Activated naive CD4-positive, alpha-beta T cell treated with anti-CD3 and anti-CD28 coated beads, Interleukin-2, amount 50 U/mL, for 24 hours (primary cell): ENCODE measurements around the gene LINGO1.

Experiments used
- H3K27ac Mint-ChIP-seq: one replicate; pipeline ENCODE4 v1.8.0; 2021; ENCODE audit warnings: mild to moderate bottlenecking, mixed read lengths
- H3K27me3 Mint-ChIP-seq: one replicate; pipeline ENCODE4 v1.8.0; 2021; ENCODE audit warnings: mixed read lengths
- H3K36me3 Mint-ChIP-seq: one replicate; pipeline ENCODE4 v1.8.0; 2021; ENCODE audit warnings: mixed read lengths
- H3K4me1 Mint-ChIP-seq: one replicate; pipeline ENCODE4 v1.8.0; 2021; ENCODE audit warnings: mixed read lengths
- H3K4me3 Mint-ChIP-seq: one replicate; pipeline ENCODE4 v1.8.0; 2021; ENCODE audit warnings: mild to moderate bottlenecking, mixed read lengths
- H3K9me3 Mint-ChIP-seq: one replicate; pipeline ENCODE4 v1.8.0; 2021; ENCODE audit warnings: mixed read lengths

Gene LINGO1

GRCh38 chr15:77629070-77630030 lies 3.4 kb downstream of the LINGO1 start:
- H3K27me3 Mint-ChIP-seq, result peaks cover 12% of the 10 kb centered on the region
- no peak overlapping the region for H3K4me3 Mint-ChIP-seq
- peaks cover 9% of the 10 kb centered on the region for H3K4me1 Mint-ChIP-seq
- H3K36me3 Mint-ChIP-seq, result no peaks in the 10 kb centered on the region
- no peak overlapping the region for H3K27ac Mint-ChIP-seq
- H3K9me3 Mint-ChIP-seq, result no peaks in the 10 kb centered on the region

GRCh38 chr15:77628010-77628409 lies 4.7 kb downstream of the LINGO1 start:
- Mint-ChIP-seq H3K27me3 (peaks cover 3% of the 10 kb centered on the region), H3K9me3 (no peaks in the 10 kb centered on the region), H3K36me3 (no peaks in the 10 kb centered on the region), H3K27ac (no peak overlapping the region), H3K4me3 (no peak overlapping the region), H3K4me1 (no peaks in the 10 kb centered on the region)

DNA sequence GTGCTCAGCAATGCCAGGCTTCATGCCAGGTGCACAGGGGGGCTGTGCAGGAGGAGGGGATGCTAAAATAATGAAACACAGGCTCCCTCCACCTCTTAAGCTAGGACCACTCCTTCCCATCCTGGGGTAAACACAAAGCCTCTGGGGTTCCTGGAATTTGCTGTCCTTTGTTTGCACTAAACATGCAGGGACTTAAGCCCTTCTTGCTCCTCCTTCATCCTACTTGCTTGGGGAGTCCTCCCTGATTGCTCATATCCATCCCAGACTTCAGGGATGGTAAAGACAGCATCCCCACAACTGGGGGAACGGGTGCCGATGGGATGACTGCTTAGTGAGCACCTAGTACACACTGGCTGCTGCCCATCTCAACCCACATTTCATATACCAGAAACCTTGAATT lies 5.1 kb downstream of the LINGO1 start:
- H3K4me1 Mint-ChIP-seq, result no peaks in the 10 kb centered on the region
- no peaks in the 10 kb centered on the region for H3K36me3 Mint-ChIP-seq
- peaks cover 3% of the 10 kb centered on the region for H3K27me3 Mint-ChIP-seq
- H3K27ac Mint-ChIP-seq, result no peak overlapping the region
- no peak overlapping the region for H3K4me3 Mint-ChIP-seq
- H3K9me3 Mint-ChIP-seq, result no peaks in the 10 kb centered on the region

DNA sequence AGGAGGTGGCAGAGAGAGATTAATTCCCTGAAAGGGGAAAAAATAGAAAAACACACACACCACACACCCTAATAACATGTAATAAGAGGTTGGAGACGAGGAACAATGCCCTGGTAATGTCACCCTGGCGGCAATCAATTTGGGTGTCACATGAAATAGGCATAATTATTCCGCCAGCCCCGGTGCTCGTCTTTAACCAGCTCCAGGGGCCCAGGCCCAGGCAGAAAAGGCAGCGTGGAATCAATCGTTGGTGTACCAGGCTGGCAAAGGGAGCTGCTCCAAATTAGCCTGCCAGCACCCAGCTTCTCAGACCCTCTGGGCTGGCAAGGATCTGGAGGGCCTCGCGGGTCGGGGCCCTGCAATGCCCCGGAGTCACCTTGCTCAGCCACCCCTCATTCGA lies 5.6 kb downstream of the LINGO1 start:
- Mint-ChIP-seq H3K27ac (no peak overlapping the region), H3K4me1 (no peaks in the 10 kb centered on the region), H3K27me3 (peaks cover 3% of the 10 kb centered on the region), H3K4me3 (no peak overlapping the region), H3K9me3 (no peaks in the 10 kb centered on the region), H3K36me3 (no peaks in the 10 kb centered on the region)

- Mint-ChIP-seq H3K27me3 (peaks cover 3% of the 10 kb centered on the region), H3K36me3 (no peaks in the 10 kb centered on the region), H3K27ac (no peak overlapping the region), H3K4me1 (no peaks in the 10 kb centered on the region), H3K4me3 (no peak overlapping the region), H3K9me3 (no peaks in the 10 kb centered on the region)
Observed at GRCh38 chr15:77626002-77626401, 6.7 kb downstream of the LINGO1 start.

DNA sequence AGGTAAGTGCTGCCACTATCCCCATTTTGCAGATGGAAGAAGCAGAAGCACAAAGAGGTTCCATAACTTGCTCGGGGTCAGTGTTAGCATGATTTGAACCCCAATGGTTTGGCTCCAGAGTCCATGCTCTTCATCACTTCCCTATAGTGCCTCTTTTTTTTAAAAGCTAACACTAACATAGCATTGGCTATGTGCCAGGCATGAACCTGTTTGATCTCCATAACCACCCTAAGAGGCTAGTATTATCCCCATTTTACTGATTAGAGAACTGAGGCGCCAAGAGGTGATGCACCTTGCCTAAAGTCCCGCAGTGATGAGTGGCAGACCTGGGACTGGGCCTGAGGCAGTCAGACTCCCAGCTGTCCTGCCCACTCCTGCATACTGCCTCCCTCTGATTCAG lies 7.3 kb downstream of the LINGO1 start:
- Mint-ChIP-seq H3K27me3 (peaks cover 3% of the 10 kb centered on the region), H3K36me3 (no peaks in the 10 kb centered on the region), H3K4me1 (no peaks in the 10 kb centered on the region), H3K4me3 (no peak overlapping the region), H3K27ac (peak overlapping the region; percentile 32), H3K9me3 (no peaks in the 10 kb centered on the region)

- no peak overlapping the region for H3K4me3 Mint-ChIP-seq
- no peaks in the 10 kb centered on the region for H3K36me3 Mint-ChIP-seq
Observed at GRCh38 chr15:77624868-77625267, 7.8 kb downstream of the LINGO1 start.

GRCh38 chr15:77623755-77624524 lies 8.8 kb downstream of the LINGO1 start:
- H3K9me3 Mint-ChIP-seq, result no peaks in the 10 kb centered on the region
- no peaks in the 10 kb centered on the region for H3K36me3 Mint-ChIP-seq
- H3K27ac Mint-ChIP-seq, result peak overlapping the region; percentile 39
- H3K27me3 Mint-ChIP-seq, result peaks cover 1% of the 10 kb centered on the region
- H3K4me1 Mint-ChIP-seq, result no peaks in the 10 kb centered on the region
- H3K4me3 Mint-ChIP-seq, result no peak overlapping the region

More at GRCh38 chr15:77624868-77625267, 7.8 kb downstream of the LINGO1 start:
- Mint-ChIP-seq H3K27me3 (peaks cover 1% of the 10 kb centered on the region), H3K9me3 (no peaks in the 10 kb centered on the region), H3K4me1 (no peaks in the 10 kb centered on the region), H3K27ac (no peak overlapping the region)

GRCh38 chr15:77622934-77623754 lies 9.6 kb downstream of the LINGO1 start:
- no peaks in the 10 kb centered on the region for H3K36me3 Mint-ChIP-seq
- H3K27me3 Mint-ChIP-seq, result peaks cover 1% of the 10 kb centered on the region
- H3K4me1 Mint-ChIP-seq, result no peaks in the 10 kb centered on the region
- no peak overlapping the region for H3K4me3 Mint-ChIP-seq
- no peaks in the 10 kb centered on the region for H3K9me3 Mint-ChIP-seq
- H3K27ac Mint-ChIP-seq, result no peak overlapping the region

GRCh38 chr15:77622209-77622933 lies 10.3 kb downstream of the LINGO1 start:
- Mint-ChIP-seq H3K9me3 (no peaks in the 10 kb centered on the region), H3K4me3 (no peak overlapping the region), H3K36me3 (no peaks in the 10 kb centered on the region), H3K27me3 (no peaks in the 10 kb centered on the region), H3K4me1 (no peaks in the 10 kb centered on the region), H3K27ac (no peak overlapping the region)

DNA sequence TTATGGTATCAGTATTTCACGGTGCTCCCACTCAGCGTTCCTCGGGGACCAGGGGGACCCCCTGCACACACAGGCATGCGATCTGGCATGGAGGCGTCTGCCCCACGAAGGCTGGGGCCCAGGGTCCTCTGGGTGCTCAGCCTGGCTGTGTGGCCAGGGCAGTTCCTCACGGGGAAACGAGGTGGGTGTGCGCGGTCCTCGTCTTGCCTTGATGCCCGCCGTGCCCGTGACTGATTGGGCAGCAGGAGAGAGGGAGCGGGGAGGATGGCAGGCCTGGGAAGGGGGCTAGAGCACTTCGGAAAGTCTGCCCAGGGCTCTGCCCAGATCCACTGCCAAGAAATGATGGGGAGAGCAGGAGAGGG lies 10.9 kb downstream of the LINGO1 start:
- Mint-ChIP-seq H3K9me3 (no peaks in the 10 kb centered on the region), H3K36me3 (no peaks in the 10 kb centered on the region), H3K27ac (no peak overlapping the region), H3K4me3 (no peak overlapping the region), H3K4me1 (no peaks in the 10 kb centered on the region), H3K27me3 (no peaks in the 10 kb centered on the region)

DNA sequence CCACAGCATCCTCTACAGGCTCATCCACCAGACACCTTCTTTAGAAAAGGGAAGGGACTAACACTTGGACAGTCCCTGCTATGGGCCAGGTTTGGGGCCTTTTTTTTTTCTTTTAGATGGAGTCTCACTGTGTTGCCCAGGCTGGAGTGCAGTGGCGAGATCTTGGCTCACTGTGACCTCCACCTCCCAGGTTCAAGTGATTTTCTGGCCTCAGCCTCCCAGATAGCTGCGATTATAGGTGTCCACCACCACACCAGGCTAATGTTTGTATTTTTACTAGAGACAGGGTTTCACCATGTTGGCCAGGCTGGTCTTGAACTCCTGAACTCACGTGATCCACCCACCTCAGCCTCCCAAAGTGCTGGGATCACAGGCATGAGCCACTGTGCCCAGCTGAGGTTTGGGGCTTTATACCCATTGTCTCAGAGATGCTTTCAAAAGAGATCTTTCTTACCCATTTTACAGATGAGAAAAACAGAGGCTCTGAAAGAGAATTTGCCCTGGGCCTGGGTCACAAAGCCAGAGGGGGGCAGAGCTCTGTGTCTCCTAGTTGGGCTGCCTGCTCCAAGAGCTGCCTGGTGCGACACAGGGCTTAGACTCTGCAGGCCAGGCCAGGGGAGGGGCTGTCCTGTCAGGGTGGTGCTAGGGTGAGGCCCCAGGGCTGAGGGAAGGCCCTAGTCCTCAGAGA lies 11.6 kb downstream of the LINGO1 start:
- Mint-ChIP-seq H3K4me1 (no peaks in the 10 kb centered on the region), H3K36me3 (no peaks in the 10 kb centered on the region), H3K9me3 (no peaks in the 10 kb centered on the region), H3K27ac (no peak overlapping the region), H3K27me3 (no peaks in the 10 kb centered on the region), H3K4me3 (no peak overlapping the region)

DNA sequence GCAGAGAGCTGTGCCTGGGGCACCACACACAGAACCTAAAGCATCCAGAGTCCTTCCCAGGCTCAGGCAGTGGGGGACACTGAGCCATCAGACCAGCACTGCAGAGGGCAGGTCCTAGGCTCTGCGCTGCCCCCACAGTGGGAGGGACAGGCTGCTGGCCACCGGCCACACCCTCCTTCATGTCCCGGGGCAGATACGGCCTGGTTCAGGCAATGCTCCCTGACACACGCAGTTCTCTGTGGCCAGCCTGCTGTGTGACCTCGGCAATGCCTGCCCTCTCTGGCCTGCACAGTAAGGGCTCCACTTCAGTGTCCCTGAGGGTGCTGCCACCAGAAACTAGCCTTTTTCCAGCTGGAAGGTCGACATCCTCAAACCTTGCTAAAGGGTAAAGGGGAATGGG lies 12.4 kb downstream of the LINGO1 start:
- no peaks in the 10 kb centered on the region for H3K9me3 Mint-ChIP-seq
- no peaks in the 10 kb centered on the region for H3K4me1 Mint-ChIP-seq
- no peaks in the 10 kb centered on the region for H3K36me3 Mint-ChIP-seq
- H3K27ac Mint-ChIP-seq, result no peak overlapping the region
- H3K4me3 Mint-ChIP-seq, result no peak overlapping the region
- no peaks in the 10 kb centered on the region for H3K27me3 Mint-ChIP-seq

- no peaks in the 10 kb centered on the region for H3K27me3 Mint-ChIP-seq
- no peak overlapping the region for H3K4me3 Mint-ChIP-seq
- H3K27ac Mint-ChIP-seq, result no peak overlapping the region
- no peaks in the 10 kb centered on the region for H3K4me1 Mint-ChIP-seq
- H3K36me3 Mint-ChIP-seq, result no peaks in the 10 kb centered on the region
- H3K9me3 Mint-ChIP-seq, result no peaks in the 10 kb centered on the region
Observed at GRCh38 chr15:77619883-77620282, 12.8 kb downstream of the LINGO1 start.
